ENCODE measurements around the gene ACSL3.

The ACSL3 gene

GRCh38 chr2:222942561-222942960 lies 81.7 kb downstream of the ACSL3 start:
- DNase-seq (ENCODE audit: low spot score): no peak

GRCh38 chr2:222942977-222943376 lies 82.1 kb downstream of the ACSL3 start:
- DNase-seq (ENCODE audit: low spot score): no peak

GRCh38 chr2:222943820-222944219 lies 83.0 kb downstream of the ACSL3 start:
- DNase-seq (ENCODE audit: low spot score): no peak

GRCh38 chr2:222944552-222944951 lies 83.7 kb downstream of the ACSL3 start:
- no peak for DNase-seq (ENCODE audit: low spot score)

- DNase-seq (ENCODE audit: low spot score): no peak
These were observed 84.3 kb downstream of the ACSL3 start for GRCh38 chr2:222944971-222945740.

- DNase-seq (ENCODE audit: low spot score): no peak
These were observed 85.1 kb downstream of the ACSL3 start for GRCh38 chr2:222945887-222946286.

GRCh38 chr2:222946700-222947287 lies 86.0 kb downstream of the ACSL3 start:
- no peak for DNase-seq (ENCODE audit: low spot score)

- no peak for DNase-seq (ENCODE audit: low spot score)
These were observed 88.2 kb downstream of the ACSL3 start for GRCh38 chr2:222949073-222949472.

- no peak for DNase-seq (ENCODE audit: low spot score)
These were observed 89.0 kb downstream of the ACSL3 start for GRCh38 chr2:222949690-222950323.

GRCh38 chr2:222950638-222951285 lies 89.9 kb downstream of the ACSL3 start:
- no peak for DNase-seq (ENCODE audit: low spot score)

- no peak for DNase-seq (ENCODE audit: low spot score)
These were observed 91.4 kb downstream of the ACSL3 start for GRCh38 chr2:222952204-222952603.

- DNase-seq (ENCODE audit: low spot score): no peak
These were observed 94.2 kb downstream of the ACSL3 start for GRCh38 chr2:222955008-222955407.

- DNase-seq (ENCODE audit: low spot score): no peak
These were observed 98.5 kb downstream of the ACSL3 start for GRCh38 chr2:222959358-222959757.

GRCh38 chr2:222960126-222960525 lies 99.3 kb downstream of the ACSL3 start:
- DNase-seq (ENCODE audit: low spot score): no peak

GRCh38 chr2:222963641-222964040 lies 102.8 kb downstream of the ACSL3 start:
- DNase-seq (ENCODE audit: low spot score): no peak

- no peak for DNase-seq (ENCODE audit: low spot score)
These were observed 103.7 kb downstream of the ACSL3 start for GRCh38 chr2:222964376-222965031.

- DNase-seq (ENCODE audit: low spot score): no peak
These were observed 104.7 kb downstream of the ACSL3 start for GRCh38 chr2:222965555-222965954.

- no peak for DNase-seq (ENCODE audit: low spot score)
These were observed 107.8 kb downstream of the ACSL3 start for GRCh38 chr2:222968550-222969155.

GRCh38 chr2:222969491-222969890 lies 108.7 kb downstream of the ACSL3 start:
- DNase-seq (ENCODE audit: low spot score): no peak

- DNase-seq (ENCODE audit: low spot score): no peak
These were observed 111.6 kb downstream of the ACSL3 start for GRCh38 chr2:222972420-222972819.

- DNase-seq (ENCODE audit: low spot score): no peak
These were observed 112.4 kb downstream of the ACSL3 start for GRCh38 chr2:222973237-222973636.

GRCh38 chr2:222973733-222974132 lies 112.9 kb downstream of the ACSL3 start:
- DNase-seq (ENCODE audit: low spot score): no peak

All from left forelimb (tissue), 1 donor.